Spleen (tissue), 11 donors: ENCODE results near the gene SINHCAF. TPM values are rescaled to one million over a fixed set of nuclear protein-coding genes. Genes with fewer than 3 reads are reported as not detected.
"Not testable (repeated sequence)": the region's sequence is repeated elsewhere in the genome, so short reads cannot be mapped to it uniquely, and the experiment has no call there.

Experiments
- DNase-seq: peaks from one replicate; pipeline ENCODE4 v3.0.0-alpha.2; 2020
- H3K27ac ChIP-seq, 8 donors: fragments of 200-600 bp; sonication (generic) in 7 of 8; 1 replicate in 4 of 8; 2 replicates in 4 of 8; pipeline versions ENCODE4 v1.5.0 to v1.8.0; 2016 to 2021; ENCODE audit warnings: inconsistent platforms in 4 of 8, mild to moderate bottlenecking in 4 of 8, moderate library complexity in 1 of 8
- H3K27me3 ChIP-seq, 7 donors: fragments of 200-600 bp; sonication (generic) in 6 of 7; replicated peaks in 1 of 7; 1 replicate in 4 of 7; 2 replicates in 3 of 7; pipeline versions ENCODE4 v1.5.0 to v1.8.0; 2016 to 2021; ENCODE audit warnings: inconsistent platforms in 3 of 7, mild to moderate bottlenecking in 1 of 7
- H3K36me3 ChIP-seq, 6 donors: fragments of 200-600 bp; sonication (generic) in 5 of 6; 1 replicate in 4 of 6; 2 replicates in 2 of 6; pipeline versions ENCODE4 v1.5.0 to v1.8.0; 2016 to 2021; ENCODE audit warnings: inconsistent platforms in 2 of 6
- H3K4me1 ChIP-seq, 6 donors: fragments of 200-600 bp; sonication (generic) in 5 of 6; 1 replicate in 3 of 6; 2 replicates in 3 of 6; pipeline versions ENCODE4 v1.5.0 to v1.8.0; 2016 to 2021; ENCODE audit warnings: inconsistent platforms in 3 of 6
- H3K4me3 ChIP-seq, 8 donors: fragments of 200-600 bp; sonication (generic) in 7 of 8; 1 replicate in 4 of 8; 2 replicates in 4 of 8; pipeline versions ENCODE4 v1.5.0 to v1.8.0; 2016 to 2021; ENCODE audit warnings: inconsistent platforms in 4 of 8, mild to moderate bottlenecking in 4 of 8, moderate library complexity in 2 of 8
- H3K9me3 ChIP-seq, 8 donors: fragments of 200-600 bp; sonication (generic) in 7 of 8; 1 replicate in 4 of 8; 2 replicates in 4 of 8; pipeline versions ENCODE4 v1.5.0 to v1.8.0; 2016 to 2021; ENCODE audit warnings: inconsistent platforms in 4 of 8
- POLR2A ChIP-seq, 3 donors: fragments of 450-650 bp; IDR thresholded peaks; one replicate each; pipeline ENCODE4 v1.5.1; 2017; ENCODE audit warnings: antibody characterized with exemption in 3 of 3, mild to moderate bottlenecking in 1 of 3
- POLR2AphosphoS5 ChIP-seq, 3 donors: sonication (generic); formaldehyde crosslinking; IDR thresholded peaks; one replicate each; pipeline ENCODE4 v1.5.1; 2017; ENCODE audit warnings: antibody characterized with exemption in 3 of 3
- WGBS, 5 donors: extraction: QIAGEN DNeasy Blood & Tissue Kit in 3 of 5; methylation state at CpG; one replicate each; pipeline versions ENCODE4 v1.1.5 to v1.1.7; 2013 to 2018; 5-methylcytosine and 5-hydroxymethylcytosine counted together
- intact Hi-C: fragments of 100-400 bp; cut with DNase I; formaldehyde crosslinking; loops from one replicate; pipeline ENCODE4 v1.15.0; 2023; ENCODE audit warnings: low total_unique reads
- polyA plus RNA-seq, 3 donors: library from polyadenylated mRNA; stranded (reverse); fragments of 200-250 nt; gene quantifications; one replicate each; pipeline ENCODE4 v1.2.1, GENCODE V29; 2013
- total RNA-seq, 7 donors: library from RNA; depleted of rRNA in 3 of 7; stranded (reverse); fragments of >200 nt in 3 of 7; fragmentation: NEBNext Ultra II Directional in 4 of 7; extraction: Animal tissue kit (Norgen Biotek cat#: 25700) in 4 of 7; gene quantifications; one replicate each; pipeline versions ENCODE4 v1.1.0 to v1.2.1, GENCODE V29; 2016 to 2021
- TF ChIP-seq, protein P1 (sequence below), 11 experiments: fragments of 200-600 bp in 7 of 11; fragments of 450-650 bp in 4 of 11; sonication (generic) in 4 of 11; IDR thresholded peaks in 8 of 11; conservative IDR thresholded peaks in 3 of 11; 1 replicate in 7 of 11; 2 replicates in 4 of 11; pipeline versions ENCODE4 v1.4.0 to v1.8.0; 2016 to 2021; ENCODE audit warnings: antibody characterized with exemption in 11 of 11, inconsistent platforms in 4 of 11, mild to moderate bottlenecking in 1 of 11
- donor health status: healthy with polysubstance abuse.
- donor health status: DM: no; HTN: no; CAD: no; lungs with moderate emphysema.
- donor health status: DM: no; HTN: no; CAD: no.
- donor health status: Bipolar disorder and iron deficiency.
- donor health status: healthy.
- donor health status: DM: no; HTN: no; CAD: no.
- donor health status: DM: yes; HTN: yes; CAD: no.

Gene SINHCAF
- total and polyA plus RNA-seq, 10 donors = 28.4 to 121 (median 55.9) TPM

DNA sequence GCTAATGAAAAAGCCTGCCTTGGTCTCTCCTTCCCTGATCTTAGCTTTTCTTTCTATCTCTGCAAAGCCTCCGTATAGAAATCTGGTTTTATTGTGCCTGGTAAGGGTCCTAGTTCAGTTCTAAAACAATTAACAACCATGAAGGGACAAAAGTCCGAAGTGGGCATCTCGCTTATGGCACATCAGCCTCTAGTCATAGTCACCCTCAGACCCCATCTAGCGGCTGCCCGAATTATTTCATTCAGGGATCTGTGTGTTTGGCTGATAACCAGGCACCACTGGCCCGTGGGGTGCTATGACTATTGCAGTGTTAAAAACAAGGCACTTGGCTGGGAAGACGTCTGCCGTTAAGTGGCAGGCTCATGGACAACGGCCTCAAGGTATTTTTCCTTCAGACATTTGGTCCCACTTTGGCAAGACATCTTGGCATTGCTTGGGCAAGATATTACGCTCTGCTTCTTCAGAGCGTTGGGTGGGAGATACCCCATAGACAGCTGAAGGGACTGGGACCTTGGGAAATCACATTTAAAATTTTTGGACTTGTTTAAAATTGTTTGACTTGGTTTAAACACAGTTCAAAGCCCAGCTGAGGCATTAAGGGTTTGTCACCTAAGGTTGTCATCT is 87.1 kb downstream of the SINHCAF start:
- 20 to 30% (median 25%) methylated on average over 11 of the region's 11 CpGs for WGBS, 5 donors
- Histone ChIP-seq H3K27me3 (peaks cover 0 to 56% (median 3%) of the 10 kb centered on the region in 7 donors), H3K36me3 (no peaks in the 10 kb centered on the region), H3K4me3 (no peak overlapping the region), H3K27ac (no peak overlapping the region), H3K4me1 (peaks cover 0 to 10% (median 0%) of the 10 kb centered on the region in 6 donors), H3K9me3 (no peaks in the 10 kb centered on the region)
- TF ChIP-seq POLR2AphosphoS5 (IDR thresholded peaks at IDR 0.05) = no peak
- TF ChIP-seq POLR2A (IDR thresholded peaks at IDR 0.05) = no peak
- TF ChIP-seq, protein P1, sequence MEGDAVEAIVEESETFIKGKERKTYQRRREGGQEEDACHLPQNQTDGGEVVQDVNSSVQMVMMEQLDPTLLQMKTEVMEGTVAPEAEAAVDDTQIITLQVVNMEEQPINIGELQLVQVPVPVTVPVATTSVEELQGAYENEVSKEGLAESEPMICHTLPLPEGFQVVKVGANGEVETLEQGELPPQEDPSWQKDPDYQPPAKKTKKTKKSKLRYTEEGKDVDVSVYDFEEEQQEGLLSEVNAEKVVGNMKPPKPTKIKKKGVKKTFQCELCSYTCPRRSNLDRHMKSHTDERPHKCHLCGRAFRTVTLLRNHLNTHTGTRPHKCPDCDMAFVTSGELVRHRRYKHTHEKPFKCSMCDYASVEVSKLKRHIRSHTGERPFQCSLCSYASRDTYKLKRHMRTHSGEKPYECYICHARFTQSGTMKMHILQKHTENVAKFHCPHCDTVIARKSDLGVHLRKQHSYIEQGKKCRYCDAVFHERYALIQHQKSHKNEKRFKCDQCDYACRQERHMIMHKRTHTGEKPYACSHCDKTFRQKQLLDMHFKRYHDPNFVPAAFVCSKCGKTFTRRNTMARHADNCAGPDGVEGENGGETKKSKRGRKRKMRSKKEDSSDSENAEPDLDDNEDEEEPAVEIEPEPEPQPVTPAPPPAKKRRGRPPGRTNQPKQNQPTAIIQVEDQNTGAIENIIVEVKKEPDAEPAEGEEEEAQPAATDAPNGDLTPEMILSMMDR (IDR thresholded peaks at IDR 0.05 in 8 of 11, conservative IDR thresholded peaks at IDR 0.05 in 3 of 11) = peak in 10 of 11 experiments; percentile 13 to 69 (median 58)
- no peak for DNase-seq
- intact Hi-C loops = loop anchor here (2.0 kb wide), 1 partner anchor 392 kb away; no protein-coding TSS in a partner anchor

DNA sequence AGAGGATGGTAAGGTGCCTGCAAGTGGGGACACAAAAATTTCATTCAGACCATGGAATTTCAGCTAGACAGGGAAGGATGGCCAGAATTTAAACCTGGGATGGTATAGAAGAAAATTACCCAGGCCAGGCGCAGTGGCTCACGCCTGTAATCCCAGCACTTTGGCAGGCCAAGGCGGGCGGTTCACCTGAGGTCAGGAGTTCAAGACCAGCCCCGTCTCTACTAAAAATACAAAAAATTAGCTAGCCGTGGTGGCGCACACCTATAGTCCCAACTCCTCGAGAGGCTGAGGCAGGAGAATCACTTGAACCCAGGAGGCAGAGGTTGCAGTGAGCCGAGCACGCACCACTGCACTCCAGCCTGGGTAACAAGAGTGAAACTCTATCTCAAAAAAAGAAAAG is 87.6 kb downstream of the SINHCAF start:
- not testable (repeated sequence) for H3K4me3 ChIP-seq, H3K4me1 ChIP-seq, H3K36me3 ChIP-seq, H3K9me3 ChIP-seq, DNase-seq, H3K27ac ChIP-seq
- H3K27me3 ChIP-seq = peaks cover 0 to 61% (median 3%) of the 10 kb centered on the region in 7 donors
- intact Hi-C loops = loop anchor here (2.0 kb wide), 1 partner anchor 392 kb away; no protein-coding TSS in a partner anchor
- whole genome bisulfite sequencing, 5 donors = 63 to 79% (median 69%) methylated on average over 10 of the region's 10 CpGs

DNA sequence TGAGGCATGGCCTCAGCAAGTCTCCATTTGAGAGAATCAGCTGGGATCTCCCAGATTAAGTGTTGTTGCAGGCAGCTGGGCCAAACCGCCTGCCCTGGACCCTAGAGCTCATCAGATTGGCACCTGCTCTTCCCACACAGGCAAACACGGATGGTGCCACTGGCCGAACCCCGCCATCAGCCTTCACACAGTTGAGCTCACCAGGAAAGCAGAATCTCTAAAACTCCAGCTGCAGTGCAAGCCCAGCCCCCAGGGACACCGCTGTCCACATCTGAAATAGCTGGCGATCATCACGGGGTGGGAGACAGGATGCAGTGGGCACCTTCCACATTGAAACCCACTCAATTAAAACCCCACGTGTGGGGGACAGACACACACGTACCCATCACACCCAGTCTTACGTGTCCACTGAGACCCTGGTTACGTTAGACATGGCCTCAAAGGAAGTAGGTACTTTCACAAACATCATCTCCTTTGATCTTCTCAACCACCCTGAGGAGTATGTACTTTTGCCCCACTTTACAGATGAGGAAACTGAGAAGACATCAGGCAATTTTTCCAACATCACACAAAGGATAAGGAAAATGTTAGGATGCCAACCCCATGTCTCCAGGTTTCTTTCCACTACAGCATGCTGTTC is 88.8 kb downstream of the SINHCAF start:
- TF ChIP-seq POLR2A (IDR thresholded peaks at IDR 0.05) (no peak), POLR2AphosphoS5 (IDR thresholded peaks at IDR 0.05) (no peak)
- TF ChIP-seq, protein P1 (IDR thresholded peaks at IDR 0.05 in 8 of 11, conservative IDR thresholded peaks at IDR 0.05 in 3 of 11) = no peak
- no peak overlapping the region for H3K4me3 ChIP-seq
- H3K9me3 ChIP-seq = peaks cover 0 to 1% (median 0%) of the 10 kb centered on the region in 8 donors
- no peak overlapping the region for H3K27ac ChIP-seq
- peaks cover 0 to 63% (median 3%) of the 10 kb centered on the region in 7 donors for H3K27me3 ChIP-seq
- no peak for DNase-seq
- H3K4me1 ChIP-seq = peaks cover 0 to 10% (median 0%) of the 10 kb centered on the region in 6 donors
- no peaks in the 10 kb centered on the region for H3K36me3 ChIP-seq
- whole genome bisulfite sequencing, 5 donors = 61 to 76% (median 68%) methylated on average over 8 to 11 of the region's 11 CpGs
- intact Hi-C loops = no loop called here

DNA sequence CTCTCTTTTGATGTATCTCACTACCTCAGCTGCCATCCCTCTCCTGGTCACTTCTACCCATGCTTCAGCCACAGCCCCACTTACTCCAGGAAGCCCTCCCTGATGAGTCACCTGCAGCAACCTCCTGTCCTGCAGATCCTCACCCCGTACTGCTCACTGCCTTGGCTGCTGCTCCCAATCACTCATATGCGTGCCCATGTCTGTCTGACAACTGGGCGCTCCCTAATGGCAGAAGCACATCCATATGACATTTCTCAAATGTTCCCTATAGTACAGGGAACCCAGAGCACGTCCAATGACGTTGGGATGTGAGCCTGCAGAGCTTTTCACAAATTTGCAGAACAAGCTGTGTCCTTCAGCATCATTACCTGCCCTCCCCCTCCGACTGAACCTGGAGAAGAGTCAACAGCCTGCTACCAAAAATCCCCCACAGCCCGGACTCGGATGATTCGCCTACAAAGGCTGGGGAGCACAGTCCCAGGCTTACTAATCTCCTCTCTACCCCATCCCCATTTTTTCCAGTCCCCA is 90.0 kb downstream of the SINHCAF start:
- no peak for DNase-seq
- Histone ChIP-seq H3K4me1 (peaks cover 0 to 10% (median 0%) of the 10 kb centered on the region in 6 donors), H3K36me3 (no peaks in the 10 kb centered on the region), H3K9me3 (peaks cover 0 to 13% (median 4%) of the 10 kb centered on the region in 8 donors), H3K27me3 (peaks cover 0 to 69% (median 3%) of the 10 kb centered on the region in 7 donors), H3K4me3 (no peak overlapping the region), H3K27ac (no peak overlapping the region)
- 76 to 84% (median 79%) methylated on average over 9 of the region's 9 CpGs for WGBS, 5 donors
- TF ChIP-seq POLR2AphosphoS5 (IDR thresholded peaks at IDR 0.05) (no peak), POLR2A (IDR thresholded peaks at IDR 0.05) (no peak)
- TF ChIP-seq, protein P1 (IDR thresholded peaks at IDR 0.05 in 8 of 11, conservative IDR thresholded peaks at IDR 0.05 in 3 of 11) = no peak
- intact Hi-C loops = no loop called here
